HEK293T (cell line): ENCODE results near the gene LSM6.

Experiments used
- CTCF ChIA-PET: fragments of 350-600 bp; formaldehyde crosslinking; extraction: SDS; loops from one replicate; lab custom pipeline; 2021; ENCODE audit warnings: antibody characterized with exemption, inconsistent platforms; lab: Yijun Ruan, JAX
- POLR2A ChIA-PET: fragments of 350-600 bp; formaldehyde crosslinking; extraction: SDS; loops from one replicate; lab custom pipeline; 2020; ENCODE audit warnings: antibody characterized with exemption, inconsistent platforms; lab: Yijun Ruan, JAX
- DNase-seq: peaks from one replicate; pipeline ENCODE4 v3.0.0; 2012; ENCODE audit warnings: mixed read lengths; ENCODE audit errors: extremely low spot score
- ARNT ChIP-seq: fragments of 450-650 bp; IDR thresholded peaks from 2 replicates; pipeline ENCODE4 v1.6.1; 2017; ENCODE audit warnings: mild to moderate bottlenecking
- BHLHE40 ChIP-seq: fragments of 450-650 bp; IDR thresholded peaks from 2 replicates; pipeline ENCODE4 v1.6.1; 2016; ENCODE audit warnings: mild to moderate bottlenecking, moderate library complexity, borderline replicate concordance
- CTBP1 ChIP-seq: fragments of 450-650 bp; IDR thresholded peaks from 2 replicates; pipeline ENCODE4 v1.6.1; 2016; ENCODE audit warnings: borderline replicate concordance
- ELF4 ChIP-seq: fragments of 450-650 bp; IDR thresholded peaks from 2 replicates; pipeline ENCODE4 v1.6.1; 2017; ENCODE audit warnings: antibody characterized with exemption
- FOXA1 ChIP-seq: fragments of 450-650 bp; IDR thresholded peaks from 2 replicates; pipeline ENCODE4 v1.6.1; 2016; ENCODE audit warnings: mild to moderate bottlenecking
- FOXK2 ChIP-seq: fragments of 450-650 bp; IDR thresholded peaks from 2 replicates; pipeline ENCODE4 v1.6.1; 2016; ENCODE audit warnings: mild to moderate bottlenecking
- FOXM1 ChIP-seq: fragments of 450-650 bp; IDR thresholded peaks from 2 replicates; pipeline ENCODE4 v1.6.1; 2017; ENCODE audit warnings: mild to moderate bottlenecking, borderline replicate concordance
- HDGF ChIP-seq: fragments of 450-650 bp; IDR thresholded peaks from 2 replicates; pipeline ENCODE4 v1.6.1; 2017; ENCODE audit warnings: antibody characterized with exemption, borderline replicate concordance
- L3MBTL2 ChIP-seq: fragments of 450-650 bp; conservative IDR thresholded peaks from 2 replicates; pipeline ENCODE4 v1.6.1; 2016; ENCODE audit warnings: mild to moderate bottlenecking
- LEF1 ChIP-seq: fragments of 450-650 bp; IDR thresholded peaks from 2 replicates; pipeline ENCODE4 v1.6.1; 2017; ENCODE audit warnings: mild to moderate bottlenecking, borderline replicate concordance
- NFRKB ChIP-seq: fragments of 450-650 bp; IDR thresholded peaks from 2 replicates; pipeline ENCODE4 v1.6.1; 2016; ENCODE audit warnings: mild to moderate bottlenecking, moderate library complexity
- PKNOX1 ChIP-seq: fragments of 450-650 bp; IDR thresholded peaks from 2 replicates; pipeline ENCODE4 v1.6.1; 2016
- SP1 ChIP-seq: fragments of 450-650 bp; IDR thresholded peaks from 2 replicates; pipeline ENCODE4 v1.6.1; 2017
- SUZ12 ChIP-seq: fragments of 450-650 bp; IDR thresholded peaks from 2 replicates; pipeline ENCODE4 v1.6.1; 2016; ENCODE audit warnings: mild to moderate bottlenecking
- TARDBP ChIP-seq: fragments of 450-650 bp; IDR thresholded peaks from 2 replicates; pipeline ENCODE4 v1.6.1; 2016
- ZNF384 ChIP-seq: fragments of 450-650 bp; IDR thresholded peaks from 2 replicates; pipeline ENCODE4 v1.6.1; 2016

The LSM6 gene

GRCh38 chr4:146232131-146232722 lies 56.7 kb downstream of the LSM6 start:
- DNase-seq, result no peak
- POLR2A ChIA-PET, result no interaction called here
- CTCF ChIA-PET, result no interaction called here
- no peak for TF ChIP-seq SUZ12
- no peak for TF ChIP-seq BHLHE40
- TF ChIP-seq ARNT, result no peak
- TF ChIP-seq ELF4, result no peak
- TF ChIP-seq FOXM1, result no peak
- TF ChIP-seq HDGF, result no peak
- TF ChIP-seq FOXK2, result no peak
- TF ChIP-seq LEF1, result no peak
- TF ChIP-seq FOXA1, result no peak
- TF ChIP-seq CTBP1, result no peak
- no peak for TF ChIP-seq SP1
- no peak for TF ChIP-seq L3MBTL2
- no peak for TF ChIP-seq PKNOX1

DNA sequence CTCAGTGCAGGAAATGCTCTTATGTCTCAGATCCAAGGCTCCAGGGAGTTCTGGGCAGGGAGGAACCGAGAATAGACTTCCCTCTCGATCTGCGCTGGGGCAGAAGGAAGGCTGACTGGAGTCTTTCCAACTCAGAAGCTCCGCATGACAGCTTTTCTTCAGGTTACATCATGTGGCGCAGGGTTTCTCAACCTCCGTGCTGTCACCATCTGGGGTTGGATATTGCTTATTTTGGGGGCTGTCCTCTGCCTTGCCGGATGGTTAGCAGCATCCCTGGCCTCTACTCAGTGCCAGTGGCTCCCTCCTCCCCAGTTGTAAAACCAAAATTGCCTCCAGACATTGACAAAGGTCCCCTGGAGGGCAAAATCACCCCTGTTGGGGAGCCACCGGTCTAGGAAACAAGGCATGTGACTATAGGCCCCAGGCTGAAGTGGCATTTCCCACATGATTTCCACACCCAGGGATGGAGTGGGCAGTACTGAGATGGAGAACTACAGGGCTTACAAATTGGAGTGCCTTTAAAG lies 60.2 kb downstream of the LSM6 start:
- TF ChIP-seq SUZ12 (no peak), PKNOX1 (no peak), ZNF384 (no peak), CTBP1 (no peak), FOXA1 (no peak), ELF4 (no peak), SP1 (no peak), LEF1 (no peak), FOXM1 (no peak), ARNT (no peak), L3MBTL2 (no peak), BHLHE40 (no peak), NFRKB (no peak)
- CTCF ChIA-PET, result no interaction called here
- POLR2A ChIA-PET, result no interaction called here
- DNase-seq, result no peak

DNA sequence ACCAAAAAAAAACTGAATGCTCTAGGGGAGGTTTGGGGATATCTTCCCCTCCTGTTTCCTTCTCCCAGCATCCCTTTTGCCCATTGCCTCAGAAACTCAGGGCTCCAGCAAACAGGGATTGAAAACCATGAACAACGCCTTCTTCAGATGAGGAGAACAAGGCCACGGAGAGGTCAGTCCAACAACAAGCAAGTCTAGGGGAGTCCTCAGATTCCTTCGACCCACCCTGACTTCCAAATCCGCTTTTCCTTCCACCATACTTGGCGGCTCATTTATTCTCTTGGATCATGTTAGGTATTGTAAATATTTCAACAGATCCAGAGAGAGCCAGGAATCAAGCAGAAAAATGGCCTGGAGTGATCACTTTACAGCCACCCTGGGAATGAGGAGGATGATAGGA lies 60.7 kb downstream of the LSM6 start:
- POLR2A ChIA-PET, result no interaction called here
- TF ChIP-seq FOXK2, result no peak
- no peak for TF ChIP-seq TARDBP
- no peak for TF ChIP-seq HDGF
- no peak for TF ChIP-seq SP1
- no peak for TF ChIP-seq PKNOX1
- TF ChIP-seq CTBP1, result no peak
- TF ChIP-seq ZNF384, result no peak
- TF ChIP-seq L3MBTL2, result no peak
- no peak for TF ChIP-seq LEF1
- TF ChIP-seq FOXA1, result no peak
- no peak for TF ChIP-seq ARNT
- TF ChIP-seq SUZ12, result no peak
- no peak for TF ChIP-seq NFRKB
- no peak for TF ChIP-seq BHLHE40
- TF ChIP-seq FOXM1, result no peak
- CTCF ChIA-PET, result no interaction called here
- no peak for DNase-seq

DNA sequence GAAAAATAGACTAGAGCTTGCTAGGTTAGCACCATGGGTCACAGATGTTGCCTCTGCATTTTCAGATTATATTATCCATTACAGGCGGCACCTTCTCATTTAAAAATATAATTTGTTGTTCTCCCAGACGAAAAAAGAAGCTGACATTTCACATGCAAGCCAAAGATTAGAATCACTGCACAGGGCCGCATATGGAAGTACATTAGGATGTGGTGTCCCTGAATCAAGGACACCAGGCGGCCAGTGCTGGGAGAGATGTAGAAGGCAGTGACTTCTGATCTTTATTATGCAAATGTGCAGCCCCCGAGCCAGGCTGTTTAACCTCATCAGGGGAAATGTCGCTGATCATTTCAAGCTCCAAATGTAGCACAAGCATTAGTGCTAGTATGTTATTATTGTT lies 61.6 kb downstream of the LSM6 start:
- no peak for DNase-seq
- CTCF ChIA-PET, result no interaction called here
- TF ChIP-seq CTBP1 (no peak), FOXA1 (no peak), HDGF (no peak), SP1 (no peak), ARNT (no peak), PKNOX1 (no peak), BHLHE40 (no peak), SUZ12 (no peak), FOXM1 (no peak), FOXK2 (no peak), LEF1 (no peak), L3MBTL2 (no peak), ELF4 (no peak), NFRKB (no peak), ZNF384 (no peak), TARDBP (no peak)
- POLR2A ChIA-PET, result no interaction called here

GRCh38 chr4:146238107-146238506 lies 62.6 kb downstream of the LSM6 start:
- TF ChIP-seq SP1 (no peak), L3MBTL2 (no peak), CTBP1 (no peak), LEF1 (no peak), HDGF (no peak)
- CTCF ChIA-PET, result no interaction called here
- POLR2A ChIA-PET, result no interaction called here
- no peak for DNase-seq
